T-cell (primary cell): Measurements from ENCODE around the gene ATP2A1. TPM values are rescaled to one million over a fixed set of nuclear protein-coding genes. Genes with fewer than 3 reads are reported as not detected.

Experiments used
- ATAC-seq, 4 experiments: fragments of 200-7000 bp in 3 of 4; fragments of 150-1000 bp in 1 of 4; cut with Tn5 transposase; replicated peaks in 1 of 4; 1 replicate in 3 of 4; 2 replicates in 1 of 4; pipeline ENCODE4 v1.10.0; 2021; ENCODE audit warnings: moderate library complexity in 3 of 4, mild to moderate bottlenecking in 2 of 4, moderate number of reproducible peaks in 1 of 4
- CTCF ChIA-PET, 2 donors: fragments of 300-600 bp; sonication (Branson Sonifier 250); formaldehyde crosslinking; loops; one replicate each; lab custom pipeline; 2022; ENCODE audit warnings: antibody characterized with exemption in 2 of 2; lab: Charles Lee
- POLR2A ChIA-PET, 2 donors: fragments of 300-600 bp; sonication (Branson Sonifier 250); formaldehyde crosslinking; loops; one replicate each; lab custom pipeline; 2022; ENCODE audit warnings: antibody characterized with exemption in 2 of 2; lab: Charles Lee
- DNase-seq, 35 experiments: peaks; one replicate each; pipeline versions ENCODE4 v3.0.0 to v3.0.0-alpha.2; 2013 to 2023
- H3K27ac ChIP-seq: one replicate; pipeline ENCODE4 v1.5.1; 2013; ENCODE audit warnings: low read length
- H3K27me3 ChIP-seq, 2 experiments: replicated peaks in 1 of 2; 1 replicate in 1 of 2; 2 replicates in 1 of 2; pipeline versions ENCODE4 v1.6.1 to v1.7.0; 2013; ENCODE audit warnings: low read length in 1 of 2, mixed read lengths in 1 of 2; ENCODE audit not compliant: control insufficient read depth in 2 of 2, insufficient read depth in 2 of 2; ENCODE audit errors: extremely low read depth in 1 of 2
- H3K36me3 ChIP-seq, 2 donors: 1 replicate in 1 of 2; 2 replicates in 1 of 2; pipeline versions ENCODE4 v1.6.1 to v1.7.0; 2013; ENCODE audit warnings: low read length in 1 of 2; ENCODE audit not compliant: control insufficient read depth in 2 of 2, insufficient read depth in 1 of 2; ENCODE audit errors: extremely low read depth in 1 of 2
- H3K4me1 ChIP-seq, 2 experiments: 1 replicate in 1 of 2; 2 replicates in 1 of 2; pipeline versions ENCODE4 v1.6.1 to v1.7.0; 2013; ENCODE audit warnings: low read length in 2 of 2, mixed read lengths in 1 of 2; ENCODE audit not compliant: insufficient read depth in 2 of 2, control insufficient read depth in 1 of 2; ENCODE audit errors: extremely low read depth in 1 of 2
- H3K4me3 ChIP-seq, 2 donors: 1 replicate in 1 of 2; 2 replicates in 1 of 2; pipeline versions ENCODE4 v1.5.1 to v1.7.0; 2013; ENCODE audit warnings: mild to moderate bottlenecking in 2 of 2, low read length in 1 of 2, moderate library complexity in 1 of 2; ENCODE audit not compliant: control insufficient read depth in 1 of 2; ENCODE audit errors: extremely low read depth in 1 of 2
- H3K9me3 ChIP-seq: 2 replicates; pipeline ENCODE4 v1.7.0; 2013
- H3K27ac Mint-ChIP-seq, 2 donors: one replicate each; pipeline ENCODE4 v1.8.0; 2020 to 2021; ENCODE audit warnings: mild to moderate bottlenecking in 2 of 2, mixed read lengths in 2 of 2
- H3K27me3 Mint-ChIP-seq, 2 donors: one replicate each; pipeline ENCODE4 v1.8.0; 2021 to 2022; ENCODE audit warnings: mixed read lengths in 2 of 2
- H3K36me3 Mint-ChIP-seq: one replicate; pipeline ENCODE4 v1.8.0; 2021; ENCODE audit warnings: mixed read lengths
- H3K4me1 Mint-ChIP-seq, 3 donors: one replicate each; pipeline ENCODE4 v1.8.0; 2020 to 2022; ENCODE audit warnings: mixed read lengths in 3 of 3, mild to moderate bottlenecking in 1 of 3
- H3K4me3 Mint-ChIP-seq, 3 donors: one replicate each; pipeline ENCODE4 v1.8.0; 2020 to 2022; ENCODE audit warnings: mild to moderate bottlenecking in 3 of 3, mixed read lengths in 3 of 3, moderate library complexity in 3 of 3
- H3K9me3 Mint-ChIP-seq, 3 donors: one replicate each; pipeline ENCODE4 v1.8.0; 2020 to 2022; ENCODE audit warnings: mixed read lengths in 3 of 3
- WGBS: methylation state at CpG from one replicate; pipeline ENCODE4 v1.1.5; 2013; ENCODE audit warnings: missing lambda C conversion rate; ENCODE audit not compliant: insufficient coverage; 5-methylcytosine and 5-hydroxymethylcytosine counted together
- total RNA-seq, 35 experiments: library from RNA in 6 of 35; stranded (reverse) in 6 of 35; fragments of 120-200 nt in 1 of 35; gene quantifications; one replicate each; pipeline versions ENCODE4 v1.2.1 to v1.2.4 and lab custom pipeline; 2013 to 2026

Gene ATP2A1
- total RNA-seq, 5 donors from 2014 or later (not counting 1 experiment from before 2014, with no cell fraction given): 0.82 to 1.6 (median 0.95) TPM

DNA sequence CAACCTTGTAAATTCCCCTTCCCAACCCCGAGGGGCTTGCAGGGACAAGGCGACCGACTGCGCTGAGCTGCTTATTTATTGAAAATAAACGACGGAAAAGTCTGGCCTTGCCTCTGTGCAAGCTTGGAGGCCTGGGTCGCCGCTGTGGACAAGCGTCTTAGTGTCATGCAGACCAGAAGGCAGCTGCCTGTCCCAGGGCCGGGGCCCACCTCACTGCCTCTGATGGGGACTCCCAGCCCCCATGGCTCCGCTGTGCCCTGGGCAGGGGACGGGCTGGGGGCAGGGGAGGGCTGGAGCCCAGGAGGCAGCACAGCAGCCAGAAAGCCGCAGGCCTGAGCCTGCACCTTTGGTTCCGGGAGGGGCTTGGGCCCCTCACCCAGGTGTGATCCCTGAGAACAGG is 26.1 kb downstream of the ATP2A1 start:
- 98% methylated on average over 14 of the region's 14 CpGs for WGBS
- Mint-ChIP-seq H3K36me3 (no peaks in the 10 kb centered on the region), H3K9me3 (no peaks in the 10 kb centered on the region), H3K4me3 (no peak overlapping the region), H3K27me3 (no peaks in the 10 kb centered on the region), H3K4me1 (peaks cover 0 to 3% (median 0%) of the 10 kb centered on the region in 3 donors), H3K27ac (no peak overlapping the region)
- no peaks in the 10 kb centered on the region for H3K9me3 ChIP-seq
- no peak overlapping the region for H3K27ac ChIP-seq
- ATAC-seq: no peak
- no peak for DNase-seq
- H3K27me3 ChIP-seq: no peaks in the 10 kb centered on the region
- ChIA-PET POLR2A (no interaction called here), CTCF (no interaction called here)
- peaks cover 13 to 15% of the 10 kb centered on the region in 2 donors for H3K36me3 ChIP-seq
- no peak overlapping the region for H3K4me3 ChIP-seq
- peaks cover 0 to 6% of the 10 kb centered on the region in 2 experiments for H3K4me1 ChIP-seq

DNA sequence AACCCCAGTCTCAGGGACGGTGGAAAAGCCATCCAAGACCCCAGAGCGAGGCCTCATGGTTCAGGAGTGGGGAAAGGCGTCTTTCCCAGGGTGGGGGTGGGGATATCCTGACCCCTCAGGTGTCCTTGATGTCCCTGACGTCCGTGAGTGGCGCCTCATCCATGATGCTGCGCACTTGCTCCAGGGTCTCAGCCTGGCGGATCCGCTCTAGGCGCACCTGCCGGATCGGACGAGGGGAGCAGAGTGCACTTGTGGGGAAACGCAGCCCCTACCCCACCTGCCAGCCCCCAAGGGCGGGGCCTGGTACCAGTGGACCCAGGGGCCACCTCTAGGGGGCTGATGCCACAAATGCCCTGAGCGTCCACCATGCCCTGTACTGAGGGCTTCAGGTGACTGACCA is 26.5 kb downstream of the ATP2A1 start:
- Mint-ChIP-seq H3K27me3 (no peaks in the 10 kb centered on the region), H3K4me1 (peaks cover 0 to 3% (median 0%) of the 10 kb centered on the region in 3 donors), H3K27ac (no peak overlapping the region), H3K4me3 (no peak overlapping the region), H3K9me3 (no peaks in the 10 kb centered on the region), H3K36me3 (no peaks in the 10 kb centered on the region)
- H3K36me3 ChIP-seq: peaks cover 15% of the 10 kb centered on the region in 2 donors
- no peaks in the 10 kb centered on the region for H3K27me3 ChIP-seq
- H3K4me1 ChIP-seq: peaks cover 0 to 6% of the 10 kb centered on the region in 2 experiments
- DNase-seq (no peak), ATAC-seq (no peak)
- over 99% methylated on average over 15 of the region's 16 CpGs for WGBS
- H3K27ac ChIP-seq: no peak overlapping the region
- H3K9me3 ChIP-seq: no peaks in the 10 kb centered on the region
- ChIA-PET CTCF (no interaction called here), POLR2A (no interaction called here)
- no peak overlapping the region for H3K4me3 ChIP-seq

DNA sequence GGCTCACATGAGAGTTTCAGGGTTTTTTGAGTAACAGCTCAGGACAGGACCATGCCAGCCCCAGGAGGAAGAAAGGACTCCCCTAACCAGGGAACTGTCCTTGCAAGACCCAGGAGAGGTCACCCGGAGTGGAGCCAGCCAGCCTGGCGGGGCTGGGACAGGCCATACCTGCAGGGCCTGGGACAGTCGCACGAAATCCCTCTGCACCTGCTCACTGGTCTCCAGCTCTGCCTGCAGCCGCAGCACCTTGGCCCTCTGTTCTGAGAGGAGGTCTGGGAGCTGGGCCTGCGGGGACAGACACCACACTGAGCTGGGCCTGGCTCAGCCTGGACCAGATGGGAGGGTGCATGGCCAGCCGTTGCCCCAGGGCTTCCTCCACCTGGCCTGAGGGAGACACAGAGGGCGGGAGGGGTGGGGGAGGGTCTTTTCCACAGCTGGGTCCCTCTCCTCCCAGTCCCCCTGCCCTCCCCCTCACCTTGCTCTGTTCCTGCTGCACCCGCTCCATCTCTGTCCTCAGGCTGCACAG is 27.0 kb downstream of the ATP2A1 start:
- Histone ChIP-seq H3K4me3 (no peak overlapping the region), H3K27ac (no peak overlapping the region), H3K36me3 (peaks cover 15 to 16% of the 10 kb centered on the region in 2 donors), H3K9me3 (no peaks in the 10 kb centered on the region), H3K4me1 (peaks cover 0 to 6% of the 10 kb centered on the region in 2 experiments), H3K27me3 (no peaks in the 10 kb centered on the region)
- no peak overlapping the region for H3K4me3 Mint-ChIP-seq
- WGBS: 98% methylated on average over 7 of the region's 9 CpGs
- POLR2A ChIA-PET: no interaction called here
- peaks cover 0 to 3% (median 0%) of the 10 kb centered on the region in 3 donors for H3K4me1 Mint-ChIP-seq
- CTCF ChIA-PET: no interaction called here
- H3K27ac Mint-ChIP-seq: no peak overlapping the region
- H3K27me3 Mint-ChIP-seq: no peaks in the 10 kb centered on the region
- no peak for ATAC-seq
- DNase-seq: no peak
- no peaks in the 10 kb centered on the region for H3K36me3 Mint-ChIP-seq
- no peaks in the 10 kb centered on the region for H3K9me3 Mint-ChIP-seq

DNA sequence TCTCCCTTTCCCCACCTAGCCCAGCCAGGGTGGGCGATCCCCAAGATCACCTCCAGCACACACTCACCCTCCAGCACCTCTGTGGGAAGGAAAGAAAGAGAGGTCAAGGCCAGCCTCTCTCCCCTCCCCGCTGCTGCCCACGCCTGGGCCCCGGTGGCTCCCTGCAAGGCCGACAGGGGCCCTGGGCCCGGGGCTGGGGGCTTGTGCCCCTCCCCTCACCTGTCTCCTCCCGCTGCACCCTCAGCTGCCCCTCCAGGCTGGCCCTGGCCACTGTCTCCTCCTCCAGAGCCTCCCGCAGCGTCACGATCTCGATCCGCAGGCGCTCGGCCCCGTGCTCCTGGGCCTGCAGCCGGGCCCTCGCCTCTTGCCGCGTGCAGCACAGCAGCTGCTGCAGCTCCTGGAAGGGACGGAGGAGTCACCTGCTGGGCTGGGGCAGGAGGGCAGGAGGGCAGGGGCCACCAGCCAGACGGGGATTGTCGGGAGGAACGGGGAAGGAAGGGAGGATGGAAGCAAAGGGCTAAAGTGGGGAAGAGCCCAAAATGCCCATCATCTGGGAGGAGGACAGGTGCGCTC is 27.6 kb downstream of the ATP2A1 start:
- Mint-ChIP-seq H3K27ac (no peak overlapping the region), H3K36me3 (no peaks in the 10 kb centered on the region), H3K4me3 (no peak overlapping the region), H3K9me3 (no peaks in the 10 kb centered on the region), H3K4me1 (peaks cover 0 to 3% (median 0%) of the 10 kb centered on the region in 3 donors), H3K27me3 (no peaks in the 10 kb centered on the region)
- no peaks in the 10 kb centered on the region for H3K9me3 ChIP-seq
- peaks cover 20 to 22% of the 10 kb centered on the region in 2 donors for H3K36me3 ChIP-seq
- CTCF ChIA-PET: no interaction called here
- no peak overlapping the region for H3K27ac ChIP-seq
- WGBS: 96% methylated on average over 19 of the region's 24 CpGs
- H3K4me1 ChIP-seq: peaks cover 0 to 6% of the 10 kb centered on the region in 2 experiments
- no peak overlapping the region for H3K4me3 ChIP-seq
- POLR2A ChIA-PET: no interaction called here
- DNase-seq (no peak), ATAC-seq (no peak)
- H3K27me3 ChIP-seq: no peaks in the 10 kb centered on the region

DNA sequence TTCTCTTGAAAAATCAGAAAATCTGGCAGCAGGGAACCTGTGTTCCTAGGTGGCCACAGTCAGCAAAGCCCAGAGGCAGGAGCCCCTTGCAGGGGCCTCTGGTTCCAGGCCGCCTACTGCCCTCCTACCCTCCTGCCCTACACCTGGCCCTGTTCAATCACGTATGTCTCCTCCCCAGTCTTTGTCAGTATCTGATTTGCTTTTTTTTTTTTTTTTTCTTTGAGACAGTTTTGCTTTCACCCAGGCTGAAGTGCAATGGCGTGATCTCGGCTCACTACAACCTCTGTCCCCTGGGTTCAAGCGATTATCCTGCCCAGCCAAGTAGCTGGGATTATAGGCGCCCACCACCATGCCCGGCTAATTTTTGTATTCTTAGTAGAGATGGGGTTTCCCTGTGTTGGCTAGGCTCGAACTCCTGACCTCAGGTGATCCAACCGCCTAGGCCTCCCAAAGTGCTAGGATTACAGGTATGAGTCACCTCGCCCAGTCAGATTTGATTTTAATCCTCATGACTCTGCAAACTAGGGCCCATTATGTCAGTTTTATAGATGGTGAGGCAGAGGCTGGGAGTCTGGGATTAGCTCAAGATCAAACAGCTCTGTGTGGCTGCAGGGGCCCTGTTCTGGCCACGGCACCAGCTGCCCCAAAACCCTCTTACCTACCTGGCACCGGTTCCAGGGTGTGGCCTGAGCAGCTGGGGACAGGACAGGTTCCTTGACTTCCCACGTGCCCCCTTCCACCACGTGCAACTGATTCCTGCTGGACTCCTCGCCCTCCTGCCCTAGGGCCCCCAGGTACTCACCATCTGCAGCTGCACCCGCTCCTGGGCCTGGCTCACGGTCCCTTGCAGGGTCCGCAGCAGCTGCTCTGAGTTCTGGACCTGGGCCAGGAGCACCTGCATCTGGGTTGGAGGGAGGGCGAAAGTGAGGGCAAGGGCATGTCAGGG is 32.1 kb downstream of the ATP2A1 start:
- Mint-ChIP-seq H3K4me3 (no peak overlapping the region), H3K36me3 (peaks cover 13% of the 10 kb centered on the region), H3K4me1 (no peaks in the 10 kb centered on the region), H3K27ac (no peak overlapping the region), H3K27me3 (no peaks in the 10 kb centered on the region), H3K9me3 (no peaks in the 10 kb centered on the region)
- no peaks in the 10 kb centered on the region for H3K27me3 ChIP-seq
- H3K4me3 ChIP-seq: no peak overlapping the region
- ATAC-seq (no peak), DNase-seq (no peak)
- H3K9me3 ChIP-seq: no peaks in the 10 kb centered on the region
- WGBS: 89% methylated on average over 14 of the region's 19 CpGs
- peaks cover 25 to 35% of the 10 kb centered on the region in 2 donors for H3K36me3 ChIP-seq
- H3K27ac ChIP-seq: no peak overlapping the region
- ChIA-PET CTCF (interaction anchor here (0.5 to 0.6 kb wide), 2 partner anchors 11 to 24 kb away, joined by 3 read pairs; no protein-coding TSS in a partner anchor), POLR2A (interaction anchor here in 1 of 2 donors (0.6 to 0.7 kb wide), 2 partner anchors 65 to 722 kb away, joined by 4 to 11 read pairs; no protein-coding TSS in a partner anchor)
- H3K4me1 ChIP-seq: no peaks in the 10 kb centered on the region

DNA sequence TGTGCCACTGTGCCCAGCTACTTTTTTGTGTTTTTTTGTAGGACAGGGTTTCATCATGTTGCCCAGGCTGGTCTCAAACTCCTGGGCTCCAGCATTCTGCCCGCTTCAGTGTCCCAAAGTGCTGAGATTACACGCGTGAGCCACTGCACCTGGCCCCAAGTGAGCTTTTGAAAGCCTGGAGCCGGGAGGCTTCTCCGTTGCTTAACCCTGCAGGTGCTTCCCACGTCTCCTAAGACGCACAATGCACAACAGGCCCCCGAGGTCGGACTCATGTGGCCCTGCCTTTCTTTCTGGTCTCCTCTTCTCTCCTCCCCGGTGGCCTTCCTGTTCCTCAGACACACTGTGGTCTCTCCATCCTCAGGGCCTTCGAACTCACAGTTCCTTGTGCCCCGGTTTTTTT is 34.3 kb downstream of the ATP2A1 start:
- no peaks in the 10 kb centered on the region for H3K4me1 Mint-ChIP-seq
- H3K4me3 Mint-ChIP-seq: no peak overlapping the region
- H3K9me3 ChIP-seq: no peaks in the 10 kb centered on the region
- DNase-seq: no peak
- no peaks in the 10 kb centered on the region for H3K4me1 ChIP-seq
- peaks cover 22% of the 10 kb centered on the region for H3K36me3 Mint-ChIP-seq
- CTCF ChIA-PET: interaction anchor here in 1 of 2 donors (0.6 kb wide), 1 partner anchor 23 kb away, joined by 3 read pairs; no protein-coding TSS in a partner anchor
- no peak for ATAC-seq
- no peaks in the 10 kb centered on the region for H3K9me3 Mint-ChIP-seq
- no peak overlapping the region for H3K4me3 ChIP-seq
- H3K27ac Mint-ChIP-seq: no peak overlapping the region
- H3K27ac ChIP-seq: no peak overlapping the region
- H3K27me3 Mint-ChIP-seq: no peaks in the 10 kb centered on the region
- no peaks in the 10 kb centered on the region for H3K27me3 ChIP-seq
- POLR2A ChIA-PET: no interaction called here
- H3K36me3 ChIP-seq: peaks cover 28 to 43% of the 10 kb centered on the region in 2 donors
- WGBS: 98% methylated on average over 12 of the region's 12 CpGs
